ENCODE measurements around the gene PCDHGA12. TPM values are rescaled to one million over a fixed set of nuclear protein-coding genes. Genes with fewer than 3 reads are reported as not detected.

The PCDHGA12 gene
- polyA plus RNA-seq, 1 donor (not counting 4 experiments of a cell fraction or from before 2014, with no cell fraction given), result 0.69 TPM

DNA sequence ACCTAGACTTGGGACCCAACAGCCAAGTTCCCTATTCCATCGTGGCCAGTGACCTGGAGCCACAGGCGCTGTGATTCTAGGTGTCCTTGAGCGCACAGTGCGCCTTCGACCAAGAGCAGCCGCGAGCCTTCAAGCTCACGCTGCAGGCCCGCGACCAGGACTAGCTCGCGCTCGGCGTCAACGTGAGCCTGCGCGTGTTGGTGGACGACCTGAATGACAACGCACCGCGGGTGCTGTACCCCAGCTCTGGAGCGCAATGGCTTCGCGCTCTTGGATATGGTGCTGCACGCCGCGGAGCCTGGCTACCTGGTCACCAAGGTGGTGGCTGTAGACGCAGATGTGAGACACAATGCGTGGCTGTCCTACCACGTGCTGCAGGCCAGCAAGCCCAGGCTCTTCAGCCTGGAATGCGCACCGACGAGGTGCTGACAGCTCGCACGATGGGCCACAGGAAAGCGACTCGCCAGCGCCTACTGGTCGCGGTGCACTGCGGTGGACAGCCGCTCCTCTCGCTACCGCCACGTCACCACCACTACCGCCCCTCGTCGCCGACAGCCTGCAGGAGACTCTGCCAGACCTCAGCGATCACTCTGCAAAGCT lies 11.4 kb downstream of the PCDHGA12 start:
- TF ChIP-seq EZH2 (IDR thresholded peaks at IDR 0.05; ENCODE audit: low read length), result no peak
- TF ChIP-seq, protein P1, sequence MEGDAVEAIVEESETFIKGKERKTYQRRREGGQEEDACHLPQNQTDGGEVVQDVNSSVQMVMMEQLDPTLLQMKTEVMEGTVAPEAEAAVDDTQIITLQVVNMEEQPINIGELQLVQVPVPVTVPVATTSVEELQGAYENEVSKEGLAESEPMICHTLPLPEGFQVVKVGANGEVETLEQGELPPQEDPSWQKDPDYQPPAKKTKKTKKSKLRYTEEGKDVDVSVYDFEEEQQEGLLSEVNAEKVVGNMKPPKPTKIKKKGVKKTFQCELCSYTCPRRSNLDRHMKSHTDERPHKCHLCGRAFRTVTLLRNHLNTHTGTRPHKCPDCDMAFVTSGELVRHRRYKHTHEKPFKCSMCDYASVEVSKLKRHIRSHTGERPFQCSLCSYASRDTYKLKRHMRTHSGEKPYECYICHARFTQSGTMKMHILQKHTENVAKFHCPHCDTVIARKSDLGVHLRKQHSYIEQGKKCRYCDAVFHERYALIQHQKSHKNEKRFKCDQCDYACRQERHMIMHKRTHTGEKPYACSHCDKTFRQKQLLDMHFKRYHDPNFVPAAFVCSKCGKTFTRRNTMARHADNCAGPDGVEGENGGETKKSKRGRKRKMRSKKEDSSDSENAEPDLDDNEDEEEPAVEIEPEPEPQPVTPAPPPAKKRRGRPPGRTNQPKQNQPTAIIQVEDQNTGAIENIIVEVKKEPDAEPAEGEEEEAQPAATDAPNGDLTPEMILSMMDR (optimal IDR thresholded peaks at IDR 0.05 in 1 of 3, IDR thresholded peaks at IDR 0.05 in 1 of 3, conservative IDR thresholded peaks at IDR 0.05 in 1 of 3; ENCODE audit: extremely low read depth in 1 of 3, insufficient read depth in 2 of 3, low read length in 3 of 3), result no peak
- H3K27ac ChIP-seq (ENCODE audit: control insufficient read depth, insufficient read depth, low read length), result no peak overlapping the region
- no peak overlapping the region for H3K4me2 ChIP-seq (ENCODE audit: control insufficient read depth, extremely low read depth, insufficient read depth, low read depth, low read length)
- DNase-seq (ENCODE audit: low read depth, low spot score) (no peak), FAIRE-seq (no peak)
- H3K9me3 ChIP-seq (ENCODE audit: control insufficient read depth, low read depth, low read length), result peaks cover 7% of the 10 kb centered on the region
- dilution Hi-C loops (cut with MboI; ENCODE audit: extremely low pct_ligation_motif_present, low sequenced_read_pairs), result no loop called here
- no peak overlapping the region for H2AFZ ChIP-seq (ENCODE audit: control insufficient read depth, low read length)
- no peaks in the 10 kb centered on the region for H3K27me3 ChIP-seq (ENCODE audit: control insufficient read depth, extremely low read depth, insufficient read depth, low read length)
- no peaks in the 10 kb centered on the region for H3K4me1 ChIP-seq (ENCODE audit: control insufficient read depth, extremely low read depth, insufficient read depth, low read length)
- no peaks in the 10 kb centered on the region for H3K79me2 ChIP-seq (ENCODE audit: control insufficient read depth, insufficient read depth, low read length)
- H4K20me1 ChIP-seq (ENCODE audit: control insufficient read depth, extremely low read depth, insufficient read depth, low read length), result no peaks in the 10 kb centered on the region
- H3K36me3 ChIP-seq (ENCODE audit: control insufficient read depth in 2 of 2, extremely low read depth in 1 of 2, insufficient read depth in 2 of 2, low read length in 2 of 2), result no peaks in the 10 kb centered on the region
- no peak overlapping the region for H3K4me3 ChIP-seq (ENCODE audit: control insufficient read depth in 2 of 3, extremely low read depth in 1 of 3, insufficient read depth in 2 of 3, low read depth in 1 of 3, low read length in 3 of 3)
- H3K9me1 ChIP-seq (ENCODE audit: control insufficient read depth, extremely low read depth, insufficient read depth, low read length), result no peaks in the 10 kb centered on the region
- H3K9ac ChIP-seq (ENCODE audit: control insufficient read depth, extremely low read depth, insufficient read depth, low read length), result no peak overlapping the region

DNA sequence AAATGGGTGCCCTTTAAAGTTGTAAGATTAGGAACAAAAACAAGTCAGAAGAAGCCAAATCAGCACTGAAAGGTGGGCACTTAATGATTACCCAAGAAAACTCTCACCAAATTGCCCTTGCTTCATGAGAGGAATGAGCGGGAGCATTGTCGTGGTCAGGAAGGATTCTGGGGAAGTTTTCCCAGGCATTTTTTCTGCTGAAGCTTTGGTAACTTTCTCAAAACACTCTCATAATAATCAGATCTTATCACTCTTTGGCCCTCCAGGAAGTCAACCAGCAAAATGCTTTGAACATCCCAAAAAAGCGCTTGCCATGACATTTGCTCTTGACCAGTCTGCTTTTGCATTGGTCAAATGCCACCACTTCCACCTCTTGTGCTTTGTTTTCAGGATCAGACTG lies 35.0 kb downstream of the PCDHGA12 start:
- Histone ChIP-seq H2AFZ (ENCODE audit: control insufficient read depth, low read length) (no peak overlapping the region), H4K20me1 (ENCODE audit: control insufficient read depth, extremely low read depth, insufficient read depth, low read length) (no peaks in the 10 kb centered on the region), H3K9me1 (ENCODE audit: control insufficient read depth, extremely low read depth, insufficient read depth, low read length) (no peaks in the 10 kb centered on the region), H3K4me2 (ENCODE audit: control insufficient read depth, extremely low read depth, insufficient read depth, low read depth, low read length) (no peak overlapping the region), H3K9ac (ENCODE audit: control insufficient read depth, extremely low read depth, insufficient read depth, low read length) (no peak overlapping the region), H3K4me3 (ENCODE audit: control insufficient read depth in 2 of 3, extremely low read depth in 1 of 3, insufficient read depth in 2 of 3, low read depth in 1 of 3, low read length in 3 of 3) (no peak overlapping the region), H3K27me3 (ENCODE audit: control insufficient read depth, extremely low read depth, insufficient read depth, low read length) (no peaks in the 10 kb centered on the region), H3K79me2 (ENCODE audit: control insufficient read depth, insufficient read depth, low read length) (no peaks in the 10 kb centered on the region), H3K4me1 (ENCODE audit: control insufficient read depth, extremely low read depth, insufficient read depth, low read length) (no peaks in the 10 kb centered on the region), H3K9me3 (ENCODE audit: control insufficient read depth, low read depth, low read length) (no peaks in the 10 kb centered on the region), H3K36me3 (ENCODE audit: control insufficient read depth in 2 of 2, extremely low read depth in 1 of 2, insufficient read depth in 2 of 2, low read length in 2 of 2) (no peaks in the 10 kb centered on the region), H3K27ac (ENCODE audit: control insufficient read depth, insufficient read depth, low read length) (no peak overlapping the region)
- no peak for FAIRE-seq
- TF ChIP-seq EZH2 (IDR thresholded peaks at IDR 0.05; ENCODE audit: low read length), result no peak
- TF ChIP-seq, protein P1 (optimal IDR thresholded peaks at IDR 0.05 in 1 of 3, IDR thresholded peaks at IDR 0.05 in 1 of 3, conservative IDR thresholded peaks at IDR 0.05 in 1 of 3; ENCODE audit: extremely low read depth in 1 of 3, insufficient read depth in 2 of 3, low read length in 3 of 3), result no peak
- dilution Hi-C loops (cut with MboI; ENCODE audit: extremely low pct_ligation_motif_present, low sequenced_read_pairs), result no loop called here
- no peak for DNase-seq (ENCODE audit: low read depth, low spot score)
